ENCODE results near the gene NFIC.

The NFIC gene

DNA sequence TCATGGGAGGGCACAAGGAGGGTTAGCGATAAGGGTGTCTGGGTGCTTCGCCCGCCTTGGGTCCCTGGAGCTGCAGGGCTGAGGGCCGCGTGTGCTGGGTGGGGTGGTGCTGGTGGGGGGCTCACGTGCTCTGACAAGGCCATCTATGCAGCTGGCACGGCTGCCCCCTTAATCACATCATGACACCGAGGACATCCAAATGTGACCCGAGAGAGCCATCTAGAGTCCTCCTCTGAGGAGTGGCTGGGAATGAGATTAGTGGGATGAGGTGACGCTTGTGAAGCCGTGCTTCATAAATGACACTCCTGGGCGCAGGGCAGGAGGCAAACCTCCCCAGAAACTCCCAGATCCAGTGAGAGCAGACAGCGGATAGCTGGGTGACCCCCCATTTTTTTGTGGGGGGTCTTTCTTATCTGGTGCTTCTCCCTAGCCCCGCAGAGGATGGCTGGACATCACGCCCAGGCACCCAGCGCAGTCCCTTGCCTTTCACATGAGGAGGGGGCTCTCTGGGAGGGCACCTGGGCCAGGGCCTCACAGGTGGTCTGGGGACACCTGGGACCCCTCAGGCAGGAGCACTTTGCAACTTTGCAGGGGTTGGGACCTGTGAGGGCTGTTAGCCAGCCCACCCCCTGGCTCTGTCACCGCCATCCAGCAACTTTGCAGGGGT, 146.3 kb downstream of the NFIC start:
- no peak overlapping the region for H3K4me3 ChIP-seq (ENCODE audit: low read depth, low read length)
- no peak for DNase-seq (ENCODE audit: low read depth)

GRCh38 chr19:3513229-3514140, 147.1 kb downstream of the NFIC start:
- no peak overlapping the region for H3K4me3 ChIP-seq (ENCODE audit: low read depth, low read length)
- DNase-seq (ENCODE audit: low read depth), result no peak

- no peak overlapping the region for H3K4me3 ChIP-seq (ENCODE audit: low read depth, low read length)
- DNase-seq (ENCODE audit: low read depth), result no peak
These were observed 148.5 kb downstream of the NFIC start for GRCh38 chr19:3514930-3515329.

DNA sequence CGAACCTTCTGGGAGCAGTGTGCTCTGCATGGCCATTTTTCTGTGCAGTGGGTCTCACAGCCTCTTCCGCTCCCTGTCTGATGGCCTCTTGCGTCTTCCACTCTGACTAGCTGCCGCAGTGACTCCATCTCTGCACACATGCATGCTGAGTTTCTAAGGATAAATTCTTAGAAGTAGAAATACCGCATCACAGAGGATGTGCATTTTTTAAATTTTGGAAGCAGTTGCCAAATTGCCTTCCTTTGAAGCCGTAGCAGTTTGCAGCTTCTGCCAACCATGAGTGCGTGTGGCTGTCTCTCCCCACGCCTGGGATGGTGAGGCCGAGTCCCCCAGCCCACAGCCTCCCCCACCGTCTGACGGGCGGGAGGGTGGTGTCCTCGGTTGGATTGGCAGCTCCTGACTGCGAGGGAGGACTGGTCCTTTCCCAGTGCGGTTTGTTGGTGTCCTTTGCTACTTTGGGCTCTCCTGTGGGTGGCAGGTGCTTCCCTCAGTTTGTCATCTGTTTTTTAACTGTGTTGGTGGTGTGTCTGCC, 149.6 kb downstream of the NFIC start:
- DNase-seq (ENCODE audit: low read depth), result no peak
- no peak overlapping the region for H3K4me3 ChIP-seq (ENCODE audit: low read depth, low read length)

GRCh38 chr19:3516675-3517207, 150.4 kb downstream of the NFIC start:
- H3K4me3 ChIP-seq (ENCODE audit: low read depth, low read length), result no peak overlapping the region
- DNase-seq (ENCODE audit: low read depth), result no peak

DNA sequence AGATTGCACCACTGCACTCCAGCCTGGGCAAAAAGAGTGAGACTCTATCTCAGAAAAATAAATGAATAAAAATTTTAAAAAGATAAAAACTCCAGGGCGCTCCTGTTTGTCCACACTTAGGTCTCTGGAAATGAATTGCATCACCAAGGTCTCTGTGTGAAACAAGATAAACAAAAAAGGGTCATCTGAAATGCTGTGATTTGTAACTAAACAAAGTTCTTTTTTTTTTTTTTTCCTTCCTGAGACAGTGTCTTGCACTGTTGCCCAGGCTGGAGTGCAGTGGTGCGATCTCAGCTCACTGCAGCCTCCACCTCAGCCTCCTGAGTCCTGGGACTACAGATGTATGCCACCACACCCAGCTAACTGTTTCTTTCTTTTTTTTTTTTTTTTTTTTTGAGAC, 151.3 kb downstream of the NFIC start:
- no peak overlapping the region for H3K4me3 ChIP-seq (ENCODE audit: low read depth, low read length)
- DNase-seq (ENCODE audit: low read depth), result no peak

DNA sequence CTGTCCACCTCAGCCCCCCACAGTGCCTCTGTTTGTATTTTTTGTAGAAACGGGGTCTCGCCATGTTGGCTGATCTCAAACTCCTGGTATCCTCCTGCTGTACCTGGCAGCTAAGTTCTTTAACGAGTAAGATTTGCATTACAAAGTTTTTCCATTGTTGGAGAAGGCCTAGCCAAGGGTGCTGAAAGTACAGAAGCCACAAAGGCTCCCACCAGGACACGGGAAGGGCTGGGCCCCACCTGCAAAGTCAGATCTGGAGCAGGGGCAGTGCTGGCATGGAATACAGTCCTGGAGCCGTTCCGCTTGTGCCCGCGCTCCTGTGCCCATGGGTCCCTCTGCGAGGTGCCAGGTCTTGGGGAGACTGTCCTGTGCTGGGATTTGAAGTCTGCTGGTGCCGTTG, 151.9 kb downstream of the NFIC start:
- DNase-seq (ENCODE audit: low read depth), result no peak
- no peak overlapping the region for H3K4me3 ChIP-seq (ENCODE audit: low read depth, low read length)

DNA sequence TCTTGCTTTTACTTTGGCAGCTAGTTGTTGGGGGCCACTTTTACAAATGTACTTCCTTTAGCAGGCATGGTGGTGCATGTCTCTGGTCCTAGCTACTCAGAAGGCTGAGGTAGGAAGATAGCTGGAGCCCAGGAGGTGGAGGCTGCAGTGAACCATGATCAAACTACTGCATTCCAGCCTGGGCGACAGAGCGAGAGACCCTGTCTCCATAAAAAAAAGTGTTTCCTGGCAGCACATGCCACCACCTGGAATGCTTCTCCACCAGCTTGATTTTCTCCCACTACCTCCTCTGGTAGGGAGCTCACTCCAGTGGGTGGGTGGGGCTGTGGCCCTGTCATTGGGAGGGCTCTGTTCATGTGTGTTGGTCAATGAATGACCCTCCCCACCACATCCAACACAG, 152.3 kb downstream of the NFIC start:
- no peak for DNase-seq (ENCODE audit: low read depth)
- no peak overlapping the region for H3K4me3 ChIP-seq (ENCODE audit: low read depth, low read length)

Measured in skeletal muscle cell (primary cell).